ENCODE measurements around the gene CD59.
"Not testable (repeated sequence)": the region's sequence is repeated elsewhere in the genome, so short reads cannot be mapped to it uniquely, and the experiment has no call there.

CD59 gene

GRCh38 chr11:33742249-33742851 lies 6.1 kb upstream of the CD59 start:
- peak; percentile 16 for DNase-seq

GRCh38 chr11:33741806-33742205 lies 5.6 kb upstream of the CD59 start:
- no peak for DNase-seq

- no peak for DNase-seq
These were observed 1.2 kb upstream of the CD59 start for GRCh38 chr11:33737362-33737821.

GRCh38 chr11:33735271-33736147 lies 714 bp downstream of the CD59 start:
- peak; percentile 75 for DNase-seq

GRCh38 chr11:33734441-33735270 lies 1.6 kb downstream of the CD59 start:
- DNase-seq, result no peak

- DNase-seq, result no peak
These were observed 2.2 kb downstream of the CD59 start for GRCh38 chr11:33733980-33734379.

GRCh38 chr11:33731723-33732531 lies 4.3 kb downstream of the CD59 start:
- peak; percentile 76 for DNase-seq

GRCh38 chr11:33730716-33731115 lies 5.5 kb downstream of the CD59 start:
- no peak for DNase-seq

GRCh38 chr11:33729072-33729664 lies 7.1 kb downstream of the CD59 start:
- not testable (repeated sequence) for DNase-seq

- DNase-seq, result not testable (repeated sequence)
These were observed 8.7 kb downstream of the CD59 start for GRCh38 chr11:33727539-33727938.

- no peak for DNase-seq
These were observed 10.7 kb downstream of the CD59 start for GRCh38 chr11:33725496-33725895.

GRCh38 chr11:33724644-33725035 lies 11.6 kb downstream of the CD59 start:
- DNase-seq, result no peak

- DNase-seq, result peak; percentile 45
These were observed 12.9 kb downstream of the CD59 start for GRCh38 chr11:33723238-33723881.

- peak; percentile 88 for DNase-seq
These were observed 13.5 kb downstream of the CD59 start for GRCh38 chr11:33722590-33723234.

- no peak for DNase-seq
These were observed 14.2 kb downstream of the CD59 start for GRCh38 chr11:33721984-33722383.

GRCh38 chr11:33721426-33721825 lies 14.8 kb downstream of the CD59 start:
- peak; percentile 52 for DNase-seq

- DNase-seq, result no peak
These were observed 16.6 kb downstream of the CD59 start for GRCh38 chr11:33719587-33719986.

GRCh38 chr11:33718440-33718839 lies 17.8 kb downstream of the CD59 start:
- no peak for DNase-seq

- peak; percentile 44 for DNase-seq
These were observed 20.0 kb downstream of the CD59 start for GRCh38 chr11:33716243-33716642.

- no peak for DNase-seq
These were observed 22.3 kb downstream of the CD59 start for GRCh38 chr11:33713856-33714398.

Data from activated CD4-positive, alpha-beta T cell treated with anti-CD3 and anti-CD28 coated beads, Interleukin-10, Interleukin-2, amounts not matched to agents 100 ng/mL and 50 ng/mL, durations not matched to agents 16 hours and 8 hours (primary cell).